Right kidney (tissue), 9 donors: ENCODE data around the gene DNLZ.
"Not testable (repeated sequence)": the region's sequence is repeated elsewhere in the genome, so short reads cannot be mapped to it uniquely, and the experiment has no call there.

Experiments used
- DNase-seq: peaks from one replicate; pipeline ENCODE4 v3.0.0-alpha.2; 2016
- long read RNA-seq, 8 donors: transcript quantifications; one replicate each; lab custom pipeline, GENCODE V29; 2026

Gene DNLZ
- long read RNA-seq, donor 1, transcript DNLZ-201 (3 exons, 724 nt) = major isoform, 14 of 14 reads
- long read RNA-seq, donor 1, partial matches to known transcripts = 0 of 14 reads
- long read RNA-seq, donor 1, other reads (novel, unspliced or antisense) = 0 of 14 reads
- long read RNA-seq, donor 2, transcript DNLZ-201 (3 exons, 724 nt) = major isoform, 23 of 23 reads
- long read RNA-seq, donor 2, partial matches to known transcripts = 0 of 23 reads
- long read RNA-seq, donor 2, other reads (novel, unspliced or antisense) = 0 of 23 reads
- long read RNA-seq, donor 3, transcript DNLZ-201 (3 exons, 724 nt) = major isoform, 7 of 7 reads
- long read RNA-seq, donor 3, partial matches to known transcripts = 0 of 7 reads
- long read RNA-seq, donor 3, other reads (novel, unspliced or antisense) = 0 of 7 reads
- long read RNA-seq, donor 4, transcript DNLZ-201 (3 exons, 724 nt) = major isoform, 12 of 12 reads
- long read RNA-seq, donor 4, partial matches to known transcripts = 0 of 12 reads
- long read RNA-seq, donor 4, other reads (novel, unspliced or antisense) = 0 of 12 reads
- long read RNA-seq, donor 5, transcript DNLZ-201 (3 exons, 724 nt) = major isoform, 14 of 15 reads
- long read RNA-seq, donor 5, partial matches to known transcripts = 0 of 15 reads
- long read RNA-seq, donor 5, other reads (novel, unspliced or antisense) = 0 of 15 reads
- long read RNA-seq, donor 6, transcript DNLZ-201 (3 exons, 724 nt) = major isoform, 13 of 13 reads
- long read RNA-seq, donor 6, partial matches to known transcripts = 0 of 13 reads
- long read RNA-seq, donor 6, other reads (novel, unspliced or antisense) = 0 of 13 reads
- long read RNA-seq, donor 7, transcript DNLZ-201 (3 exons, 724 nt) = major isoform, 33 of 60 reads
- long read RNA-seq, donor 7, partial matches to known transcripts = 27 of 60 reads
- long read RNA-seq, donor 7, other reads (novel, unspliced or antisense) = 0 of 60 reads
- long read RNA-seq, donor 8, transcript DNLZ-201 (3 exons, 724 nt) = major isoform, 13 of 13 reads
- long read RNA-seq, donor 8, partial matches to known transcripts = 0 of 13 reads
- long read RNA-seq, donor 8, other reads (novel, unspliced or antisense) = 0 of 13 reads

GRCh38 chr9:136363106-136363948 lies at the start of gene DNLZ:
TSS of gene DNLZ (minus strand) at chr9:136363744. CDS start at chr9:136363714, 30 bp downstream.
- DNase-seq = peak; percentile 89

GRCh38 chr9:136412962-136413361 lies 49.4 kb upstream of the DNLZ start:
- DNase-seq = no peak

- no peak for DNase-seq
Observed at GRCh38 chr9:136411378-136411777, 47.8 kb upstream of the DNLZ start.

GRCh38 chr9:136410500-136411287 lies 47.1 kb upstream of the DNLZ start, which contains the start of the genes ENTR1 and PMPCA:
TSS of gene ENTR1 (minus strand) at chr9:136410614. CDS start at chr9:136410397, 217 bp downstream.
TSS of gene PMPCA (plus strand) at chr9:136410658. CDS start at chr9:136410669, 11 bp downstream.
- peak; percentile 76 for DNase-seq

GRCh38 chr9:136409557-136410455 lies 46.3 kb upstream of the DNLZ start:
- DNase-seq = peak; percentile 65

- no peak for DNase-seq
Observed at GRCh38 chr9:136407911-136408310, 44.4 kb upstream of the DNLZ start.

GRCh38 chr9:136407061-136407460 lies 43.5 kb upstream of the DNLZ start:
- DNase-seq = not testable (repeated sequence)

GRCh38 chr9:136405904-136406303 lies 42.4 kb upstream of the DNLZ start:
- DNase-seq = not testable (repeated sequence)

GRCh38 chr9:136405481-136405880 lies 41.9 kb upstream of the DNLZ start:
- DNase-seq = no peak

GRCh38 chr9:136404801-136405136 lies 41.2 kb upstream of the DNLZ start:
- no peak for DNase-seq

- no peak for DNase-seq
Observed at GRCh38 chr9:136403915-136404800, 40.6 kb upstream of the DNLZ start.

- no peak for DNase-seq
Observed at GRCh38 chr9:136403538-136403914, 40.0 kb upstream of the DNLZ start.

GRCh38 chr9:136402067-136402466 lies 38.5 kb upstream of the DNLZ start:
- DNase-seq = no peak

- DNase-seq = no peak
Observed at GRCh38 chr9:136401173-136401922, 37.8 kb upstream of the DNLZ start.

GRCh38 chr9:136400038-136400834 lies 36.7 kb upstream of the DNLZ start, which contains the start of gene SNAPC4:
TSS of gene SNAPC4 (minus strand) at chr9:136400170. CDS start at chr9:136398428, 1,742 bp downstream.
- peak; percentile 88 for DNase-seq

GRCh38 chr9:136399176-136400037 lies 35.9 kb upstream of the DNLZ start:
- peak; percentile 44 for DNase-seq
